SJSA1 (cell line): ENCODE data around the gene BRD4. TPM values are rescaled to one million over a fixed set of nuclear protein-coding genes. Genes with fewer than 3 reads are reported as not detected.

Experiments used
- DNase-seq, 2 experiments: peaks; one replicate each; pipeline ENCODE4 v3.0.0-alpha.2; 2015 to 2020; ENCODE audit warnings: low spot score in 2 of 2, low read depth in 1 of 2
- H3K27ac ChIP-seq: fragments of 250-450 bp; sonication (Bioruptor Pico); 2 replicates; pipeline ENCODE4 v1.5.1; 2020; ENCODE audit warnings: mild to moderate bottlenecking, moderate library complexity
- H3K27me3 ChIP-seq: fragments of 250-450 bp; sonication (Bioruptor Pico); replicated peaks from 2 replicates; pipeline ENCODE4 v1.5.1; 2020; ENCODE audit warnings: mild to moderate bottlenecking, moderate library complexity
- H3K36me3 ChIP-seq: fragments of 250-450 bp; sonication (Bioruptor Pico); 2 replicates; pipeline ENCODE4 v1.5.1; 2020; ENCODE audit warnings: mild to moderate bottlenecking
- H3K4me1 ChIP-seq: fragments of 250-450 bp; sonication (Bioruptor Pico); replicated peaks from 2 replicates; pipeline ENCODE4 v1.6.1; 2021; ENCODE audit warnings: mild to moderate bottlenecking
- H3K4me3 ChIP-seq: fragments of 250-450 bp; sonication (Bioruptor Pico); 2 replicates; pipeline ENCODE4 v1.5.1; 2020; ENCODE audit warnings: mild to moderate bottlenecking
- H3K9me3 ChIP-seq: fragments of 250-450 bp; sonication (Bioruptor Pico); replicated peaks from 2 replicates; pipeline ENCODE4 v1.5.1; 2020; ENCODE audit warnings: mild to moderate bottlenecking
- total RNA-seq: library from RNA; depleted of rRNA; stranded (reverse); fragments of >200 nt; shearing (Covaris generic); gene quantifications from 2 replicates; pipeline ENCODE4 v1.2.3, GENCODE V29; 2014

Gene BRD4
- total RNA-seq, 1 experiment from 2014 or later, result 15.8 TPM

DNA sequence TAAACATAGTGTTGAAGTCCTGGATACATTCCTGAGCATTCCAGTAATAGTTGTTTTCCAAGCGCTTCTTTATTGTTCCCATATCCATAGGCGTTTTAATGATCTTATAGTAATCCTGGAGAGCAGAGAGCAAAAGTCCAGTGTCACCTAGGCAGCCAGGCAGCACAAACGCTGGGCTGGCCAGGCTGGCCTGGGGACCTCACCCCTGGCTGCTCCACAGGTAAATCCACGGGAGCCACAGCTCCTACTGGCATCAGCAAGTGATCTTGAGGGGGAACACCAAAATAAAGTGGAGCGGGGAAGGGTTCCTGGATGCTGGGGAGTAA lies 63.4 kb downstream of the BRD4 start:
- no peak for DNase-seq
- no peaks in the 10 kb centered on the region for H3K27me3 ChIP-seq
- no peak overlapping the region for H3K27ac ChIP-seq
- peaks cover 97% of the 10 kb centered on the region for H3K36me3 ChIP-seq
- H3K9me3 ChIP-seq, result no peaks in the 10 kb centered on the region
- peaks cover 28% of the 10 kb centered on the region for H3K4me1 ChIP-seq
- H3K4me3 ChIP-seq, result no peak overlapping the region

- no peak for DNase-seq
- Histone ChIP-seq H3K4me1 (peaks cover 28% of the 10 kb centered on the region), H3K27ac (no peak overlapping the region), H3K36me3 (peaks cover 98% of the 10 kb centered on the region), H3K9me3 (no peaks in the 10 kb centered on the region), H3K4me3 (no peak overlapping the region), H3K27me3 (no peaks in the 10 kb centered on the region)
Observed at GRCh38 chr19:15268192-15268927, 64.0 kb downstream of the BRD4 start.

GRCh38 chr19:15266683-15267082 lies 65.7 kb downstream of the BRD4 start:
- Histone ChIP-seq H3K4me3 (no peak overlapping the region), H3K36me3 (peaks cover 96% of the 10 kb centered on the region), H3K27me3 (no peaks in the 10 kb centered on the region), H3K27ac (no peak overlapping the region), H3K9me3 (no peaks in the 10 kb centered on the region), H3K4me1 (peaks cover 28% of the 10 kb centered on the region)
- no peak for DNase-seq

DNA sequence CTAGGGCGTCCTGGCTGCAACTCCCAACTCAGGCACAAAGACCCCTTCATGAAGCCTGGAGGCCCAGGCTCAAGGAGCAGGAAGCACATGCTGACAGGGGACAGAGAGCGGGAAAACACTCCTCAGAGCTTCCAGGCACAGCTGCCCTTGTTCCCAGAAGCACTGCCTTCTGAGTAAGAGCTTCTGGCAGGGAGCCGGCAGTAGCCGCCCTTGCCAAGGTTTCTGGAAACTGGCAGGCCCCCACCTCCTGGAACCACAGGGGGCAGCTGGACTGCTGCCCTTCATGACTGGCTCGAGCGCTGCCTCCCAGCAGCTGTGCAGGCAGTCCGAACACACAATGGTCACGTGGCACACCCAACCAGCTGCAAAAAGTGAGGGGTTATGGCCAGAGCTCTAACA lies 66.5 kb downstream of the BRD4 start:
- peaks cover 96% of the 10 kb centered on the region for H3K36me3 ChIP-seq
- no peak overlapping the region for H3K27ac ChIP-seq
- peaks cover 28% of the 10 kb centered on the region for H3K4me1 ChIP-seq
- no peak overlapping the region for H3K4me3 ChIP-seq
- peak; percentile 47 to 66 for DNase-seq
- H3K9me3 ChIP-seq, result no peaks in the 10 kb centered on the region
- H3K27me3 ChIP-seq, result no peaks in the 10 kb centered on the region

GRCh38 chr19:15265214-15265849 lies 67.0 kb downstream of the BRD4 start:
- Histone ChIP-seq H3K27ac (no peak overlapping the region), H3K4me1 (peaks cover 28% of the 10 kb centered on the region), H3K36me3 (peaks cover 96% of the 10 kb centered on the region), H3K4me3 (no peak overlapping the region), H3K27me3 (no peaks in the 10 kb centered on the region), H3K9me3 (no peaks in the 10 kb centered on the region; the same call in 1 of the 2 replicates)
- no peak for DNase-seq

GRCh38 chr19:15264933-15265206 lies 67.5 kb downstream of the BRD4 start:
- Histone ChIP-seq H3K36me3 (peaks cover 96% of the 10 kb centered on the region), H3K27ac (no peak overlapping the region), H3K4me1 (peaks cover 28% of the 10 kb centered on the region), H3K4me3 (no peak overlapping the region), H3K9me3 (no peaks in the 10 kb centered on the region; the same call in 1 of the 2 replicates), H3K27me3 (no peaks in the 10 kb centered on the region)
- DNase-seq, result no peak

DNA sequence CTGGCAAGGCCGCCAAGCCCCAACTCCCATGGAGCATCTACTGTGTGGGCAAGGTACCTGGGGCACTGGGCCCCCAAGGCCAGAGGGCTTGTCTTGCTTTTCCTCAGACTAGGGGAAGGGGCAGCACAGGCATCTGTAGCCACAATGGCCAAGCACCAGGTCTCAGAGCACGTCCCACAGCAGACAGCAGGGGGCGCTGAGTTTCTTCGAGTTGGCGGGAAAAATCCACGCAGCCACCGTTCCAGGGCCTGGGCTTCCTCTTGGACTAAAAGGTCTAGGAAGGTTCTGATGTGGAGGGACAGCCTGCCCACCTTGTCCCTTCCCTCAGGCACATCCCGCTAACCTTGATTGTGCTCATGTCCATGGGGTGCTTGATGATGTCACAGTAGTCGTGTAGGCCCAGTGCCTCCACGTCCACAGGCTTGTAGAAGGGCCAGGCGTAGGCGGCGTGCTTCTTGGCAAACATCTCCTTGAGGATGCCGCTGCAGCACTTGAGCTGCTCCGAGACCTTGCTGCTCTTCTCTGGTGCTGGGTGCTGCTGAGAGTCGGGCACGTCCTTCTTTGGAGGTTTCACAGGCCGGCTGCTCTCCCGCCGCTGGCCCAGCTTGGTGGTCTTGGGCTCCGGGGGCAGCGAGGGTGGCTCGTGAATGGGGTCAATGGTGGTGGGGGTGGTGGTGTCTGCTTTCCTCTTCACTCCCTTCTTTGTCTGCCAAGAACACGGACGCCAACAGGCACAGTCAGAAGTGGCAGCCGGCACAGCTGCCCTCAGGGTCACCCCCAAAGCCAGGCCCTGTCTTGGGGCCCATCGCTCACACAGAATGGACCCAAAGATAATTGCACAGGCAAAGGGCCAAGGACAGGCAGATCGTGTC lies 68.0 kb downstream of the BRD4 start:
- Histone ChIP-seq H3K27me3 (no peaks in the 10 kb centered on the region), H3K4me1 (peaks cover 26% of the 10 kb centered on the region), H3K4me3 (no peak overlapping the region), H3K36me3 (peaks cover 96% of the 10 kb centered on the region), H3K9me3 (no peaks in the 10 kb centered on the region; the same call in 1 of the 2 replicates), H3K27ac (no peak overlapping the region)
- peak; percentile 59 to 77 for DNase-seq

- no peaks in the 10 kb centered on the region for H3K27me3 ChIP-seq
- no peak overlapping the region for H3K27ac ChIP-seq
- H3K4me3 ChIP-seq, result no peak overlapping the region
- H3K36me3 ChIP-seq, result peaks cover 96% of the 10 kb centered on the region
- DNase-seq, result no peak
- no peaks in the 10 kb centered on the region; the same call in 1 of the 2 replicates for H3K9me3 ChIP-seq
- H3K4me1 ChIP-seq, result peaks cover 18% of the 10 kb centered on the region
Observed at GRCh38 chr19:15263361-15263985, 68.9 kb downstream of the BRD4 start.

DNA sequence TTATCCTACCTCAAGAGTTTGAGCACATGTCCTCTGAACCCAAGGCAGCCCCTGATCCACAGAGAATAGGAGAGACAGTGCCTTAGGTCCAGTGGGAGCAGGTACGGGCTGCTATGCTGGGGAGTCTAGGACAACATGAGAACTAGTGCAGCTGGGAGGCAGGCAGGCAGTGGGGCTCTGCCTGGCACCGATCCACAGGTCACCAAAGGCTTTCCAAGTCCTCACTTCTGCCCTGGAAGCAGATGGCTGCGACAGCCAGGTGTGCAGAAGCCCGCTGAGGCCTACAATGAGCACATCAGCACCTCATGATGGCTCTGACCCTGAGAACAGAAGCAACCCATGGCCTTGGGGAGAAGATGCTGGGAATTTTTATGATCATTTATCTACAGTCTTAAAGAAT lies 70.3 kb downstream of the BRD4 start:
- no peak for DNase-seq
- no peaks in the 10 kb centered on the region; the same call in 1 of the 2 replicates for H3K9me3 ChIP-seq
- H3K4me3 ChIP-seq, result no peak overlapping the region
- no peak overlapping the region for H3K27ac ChIP-seq
- peaks cover 10% of the 10 kb centered on the region for H3K4me1 ChIP-seq
- H3K36me3 ChIP-seq, result peaks cover 98% of the 10 kb centered on the region
- H3K27me3 ChIP-seq, result no peaks in the 10 kb centered on the region

GRCh38 chr19:15260939-15261338 lies 71.4 kb downstream of the BRD4 start:
- Histone ChIP-seq H3K4me3 (no peak overlapping the region), H3K27ac (no peak overlapping the region), H3K9me3 (no peaks in the 10 kb centered on the region; the same call in 1 of the 2 replicates), H3K4me1 (peaks cover 5% of the 10 kb centered on the region), H3K36me3 (peaks cover 98% of the 10 kb centered on the region), H3K27me3 (no peaks in the 10 kb centered on the region)
- peak in 1 of 2 experiments; percentile 19 for DNase-seq

- no peak overlapping the region for H3K4me3 ChIP-seq
- DNase-seq, result no peak
- no peaks in the 10 kb centered on the region for H3K4me1 ChIP-seq
- H3K27ac ChIP-seq, result no peak overlapping the region
- no peaks in the 10 kb centered on the region; the same call in 1 of the 2 replicates for H3K9me3 ChIP-seq
- no peaks in the 10 kb centered on the region for H3K27me3 ChIP-seq
- H3K36me3 ChIP-seq, result peaks cover 98% of the 10 kb centered on the region
Observed at GRCh38 chr19:15259907-15260306, 72.4 kb downstream of the BRD4 start.

DNA sequence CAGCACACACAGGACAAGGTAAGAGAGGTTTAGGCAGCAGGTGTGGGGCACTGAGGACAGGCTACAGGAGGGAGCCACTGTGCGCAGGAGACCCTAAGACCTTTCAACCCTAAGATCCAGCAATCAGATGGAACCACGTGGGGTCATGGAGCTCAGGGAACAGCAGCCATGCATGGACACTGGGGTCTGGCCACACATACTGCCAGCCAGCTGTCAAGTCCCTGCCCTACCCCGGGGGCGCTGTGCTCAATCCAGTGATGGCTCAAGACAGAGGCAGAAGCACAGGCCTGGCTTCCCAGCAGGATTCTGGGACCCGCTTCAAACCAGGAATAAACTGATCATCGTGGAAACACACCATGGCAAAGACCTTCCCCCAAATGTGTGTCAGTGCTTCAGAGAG lies 74.6 kb downstream of the BRD4 start:
- Histone ChIP-seq H3K27ac (no peak overlapping the region), H3K27me3 (no peaks in the 10 kb centered on the region), H3K36me3 (peaks cover 98% of the 10 kb centered on the region), H3K9me3 (no peaks in the 10 kb centered on the region; the same call in 1 of the 2 replicates), H3K4me3 (no peak overlapping the region), H3K4me1 (peaks cover 9% of the 10 kb centered on the region)
- DNase-seq, result no peak

DNA sequence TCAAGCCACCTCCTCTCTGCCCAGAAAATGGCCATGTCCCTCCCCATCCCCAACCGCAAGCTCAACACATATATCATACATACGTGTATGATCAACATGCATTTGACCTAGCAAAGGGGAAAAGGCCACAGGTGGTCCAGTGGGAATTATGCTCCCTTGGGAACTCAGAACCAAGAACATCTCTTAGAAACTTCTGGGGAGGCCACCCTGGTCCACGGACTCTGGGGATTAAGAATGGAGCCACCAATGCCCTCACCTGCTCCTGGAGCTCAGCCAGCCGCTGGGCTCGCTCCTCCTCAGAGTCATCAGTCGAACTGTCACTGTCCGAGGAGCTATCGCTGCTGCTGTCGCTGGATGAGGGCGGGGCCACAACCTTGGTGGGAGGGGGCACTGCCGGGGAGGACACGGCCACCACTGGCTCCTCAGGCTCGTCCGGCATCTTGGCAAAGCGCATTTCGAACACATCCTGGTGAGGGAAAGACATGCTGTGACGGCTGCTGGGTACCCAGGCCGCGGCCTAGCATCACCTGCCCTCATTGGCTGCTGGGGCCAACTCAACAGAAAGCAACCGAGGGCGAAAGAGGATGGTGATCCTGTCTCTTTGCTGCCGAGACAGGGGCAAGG lies 75.5 kb downstream of the BRD4 start:
- H3K36me3 ChIP-seq, result peaks cover 100% of the 10 kb centered on the region

More for the DNA sequence above, 75.5 kb downstream of the BRD4 start:
- peaks cover 18% of the 10 kb centered on the region for H3K4me1 ChIP-seq
- DNase-seq, result no peak
- H3K4me3 ChIP-seq, result no peak overlapping the region
- H3K27me3 ChIP-seq, result no peaks in the 10 kb centered on the region
- no peaks in the 10 kb centered on the region; the same call in 1 of the 2 replicates for H3K9me3 ChIP-seq
- H3K27ac ChIP-seq, result no peak overlapping the region
